NCI-H82 treated with DMSO at 0.1 percent for 48 hours (cell line): ENCODE data around the gene WFIKKN1.
A peak's percentile ranks its signal among the peaks of the same experiment; 100 is the strongest.

Source experiments
- DNase-seq: peaks from one replicate; lab custom pipeline; 2025; ENCODE audit not compliant: unreplicated experiment; lab: John Stamatoyannopoulos, UW

WFIKKN1 gene

GRCh38 chr16:621526-622105, 9.2 kb upstream of the WFIKKN1 start:
- no peak for DNase-seq

GRCh38 chr16:622920-623280, 7.9 kb upstream of the WFIKKN1 start:
- DNase-seq: no peak

GRCh38 chr16:624526-625070, 6.2 kb upstream of the WFIKKN1 start:
- no peak for DNase-seq

- DNase-seq: no peak
These were observed 5.4 kb upstream of the WFIKKN1 start for GRCh38 chr16:625117-625976.

- no peak for DNase-seq
These were observed 4.6 kb upstream of the WFIKKN1 start for GRCh38 chr16:625977-626765.

- DNase-seq: no peak
These were observed 3.9 kb upstream of the WFIKKN1 start for GRCh38 chr16:626787-627453.

GRCh38 chr16:627454-628239, 3.1 kb upstream of the WFIKKN1 start:
- no peak for DNase-seq

- DNase-seq: no peak
These were observed 2.3 kb upstream of the WFIKKN1 start for GRCh38 chr16:628321-629061.

GRCh38 chr16:629185-629832, 1.5 kb upstream of the WFIKKN1 start:
- DNase-seq: peak; percentile 31

GRCh38 chr16:629833-630248, 944 bp upstream of the WFIKKN1 start:
- no peak for DNase-seq

GRCh38 chr16:630249-630814, 453 bp upstream of the WFIKKN1 start:
- no peak for DNase-seq

GRCh38 chr16:631808-632358, 1.1 kb downstream of the WFIKKN1 start:
- DNase-seq: no peak

GRCh38 chr16:632486-633335, 1.9 kb downstream of the WFIKKN1 start:
- no peak for DNase-seq

- no peak for DNase-seq
These were observed 2.7 kb downstream of the WFIKKN1 start for GRCh38 chr16:633336-634050.

GRCh38 chr16:634051-634670, 3.4 kb downstream of the WFIKKN1 start:
- no peak for DNase-seq

- no peak for DNase-seq
These were observed 4.2 kb downstream of the WFIKKN1 start for GRCh38 chr16:634996-635395.
